ENCODE data around the gene HACD2.

- TF ChIP-seq, protein P1, sequence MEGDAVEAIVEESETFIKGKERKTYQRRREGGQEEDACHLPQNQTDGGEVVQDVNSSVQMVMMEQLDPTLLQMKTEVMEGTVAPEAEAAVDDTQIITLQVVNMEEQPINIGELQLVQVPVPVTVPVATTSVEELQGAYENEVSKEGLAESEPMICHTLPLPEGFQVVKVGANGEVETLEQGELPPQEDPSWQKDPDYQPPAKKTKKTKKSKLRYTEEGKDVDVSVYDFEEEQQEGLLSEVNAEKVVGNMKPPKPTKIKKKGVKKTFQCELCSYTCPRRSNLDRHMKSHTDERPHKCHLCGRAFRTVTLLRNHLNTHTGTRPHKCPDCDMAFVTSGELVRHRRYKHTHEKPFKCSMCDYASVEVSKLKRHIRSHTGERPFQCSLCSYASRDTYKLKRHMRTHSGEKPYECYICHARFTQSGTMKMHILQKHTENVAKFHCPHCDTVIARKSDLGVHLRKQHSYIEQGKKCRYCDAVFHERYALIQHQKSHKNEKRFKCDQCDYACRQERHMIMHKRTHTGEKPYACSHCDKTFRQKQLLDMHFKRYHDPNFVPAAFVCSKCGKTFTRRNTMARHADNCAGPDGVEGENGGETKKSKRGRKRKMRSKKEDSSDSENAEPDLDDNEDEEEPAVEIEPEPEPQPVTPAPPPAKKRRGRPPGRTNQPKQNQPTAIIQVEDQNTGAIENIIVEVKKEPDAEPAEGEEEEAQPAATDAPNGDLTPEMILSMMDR (IDR thresholded peaks at IDR 0.05), result no peak
- TF ChIP-seq POLR2A (IDR thresholded peaks at IDR 0.05), result no peak
These were observed 138.6 kb downstream of the HACD2 start for GRCh38 chr3:123446210-123446609.

Data from adrenal gland (tissue), 5 donors.